Activated CD8-positive, alpha-beta memory T cell treated with anti-CD3 and anti-CD28 coated beads, Interleukin-2, amount 50 U/mL, for 24 hours (primary cell): ENCODE data around the gene SIPA1L3.

Experiments used
- DNase-seq: peaks from one replicate; pipeline ENCODE4 v3.0.0-alpha.2; 2020; ENCODE audit errors: extremely low read depth

SIPA1L3 gene

GRCh38 chr19:37975071-37975470, 68.1 kb downstream of the SIPA1L3 start:
- DNase-seq, result no peak

DNA sequence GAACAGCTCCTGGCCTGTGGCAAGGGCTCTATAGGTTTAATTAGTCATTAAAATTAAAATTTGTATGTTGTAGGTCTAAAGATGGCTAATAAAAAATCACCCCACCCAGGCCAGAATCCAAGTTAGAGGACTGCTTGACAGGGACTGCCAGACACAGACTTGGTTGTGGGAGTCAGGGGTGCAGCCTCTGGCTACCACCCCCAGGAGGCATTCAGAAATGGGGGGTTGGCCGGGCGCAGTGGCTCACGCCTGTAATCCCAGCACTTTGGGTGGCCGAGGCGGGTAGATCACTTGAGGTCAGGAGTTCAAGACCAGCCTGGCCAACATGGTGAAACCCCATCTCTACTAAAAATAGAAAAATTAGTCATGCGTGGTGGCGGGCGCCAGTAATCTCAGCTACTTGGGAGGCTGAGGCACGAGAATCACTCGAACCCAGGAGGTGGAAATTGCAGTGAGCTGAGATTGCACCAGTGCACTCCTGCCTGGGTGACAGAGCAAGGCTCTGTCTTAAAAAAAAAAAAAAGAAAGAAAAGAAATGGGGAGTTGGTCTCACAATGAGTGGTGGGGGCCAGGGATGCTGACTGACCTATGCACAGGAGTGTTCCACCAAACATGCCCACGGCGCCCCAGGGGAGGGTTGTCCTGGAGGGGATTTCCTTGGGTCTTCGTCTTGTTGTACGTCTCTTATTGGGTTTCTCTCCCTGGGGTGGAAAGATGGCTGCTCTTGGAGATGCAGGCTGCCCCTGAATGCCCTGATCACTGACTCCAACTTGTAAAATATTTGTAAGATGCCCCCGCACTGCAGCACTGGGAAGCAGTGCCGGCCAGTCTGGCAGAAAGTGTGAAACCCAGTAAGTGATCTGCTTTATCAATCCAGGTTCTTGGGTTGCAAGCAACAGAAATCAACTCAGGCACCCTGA, 68.8 kb downstream of the SIPA1L3 start:
- no peak for DNase-seq

GRCh38 chr19:37977391-37977790, 70.4 kb downstream of the SIPA1L3 start:
- DNase-seq, result no peak

DNA sequence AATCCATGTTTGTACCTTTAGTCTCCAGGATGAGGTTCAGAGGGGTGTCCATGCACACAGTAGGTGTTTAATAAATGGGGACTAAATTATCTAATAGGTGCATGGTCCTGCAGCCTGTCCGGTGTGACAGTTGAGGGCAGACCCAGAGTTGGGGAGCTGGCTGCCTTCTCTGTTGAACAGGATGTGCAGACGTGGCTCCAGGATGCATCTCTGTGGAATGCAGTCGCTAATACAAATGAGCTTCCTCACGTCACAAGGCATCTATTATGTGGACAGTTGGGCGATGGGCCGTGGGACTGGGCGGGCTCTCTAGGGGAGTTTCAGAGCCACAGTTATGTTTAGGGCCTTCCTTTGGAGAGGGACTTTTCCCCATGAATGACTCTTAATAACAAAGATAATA, 71.0 kb downstream of the SIPA1L3 start:
- no peak for DNase-seq

DNA sequence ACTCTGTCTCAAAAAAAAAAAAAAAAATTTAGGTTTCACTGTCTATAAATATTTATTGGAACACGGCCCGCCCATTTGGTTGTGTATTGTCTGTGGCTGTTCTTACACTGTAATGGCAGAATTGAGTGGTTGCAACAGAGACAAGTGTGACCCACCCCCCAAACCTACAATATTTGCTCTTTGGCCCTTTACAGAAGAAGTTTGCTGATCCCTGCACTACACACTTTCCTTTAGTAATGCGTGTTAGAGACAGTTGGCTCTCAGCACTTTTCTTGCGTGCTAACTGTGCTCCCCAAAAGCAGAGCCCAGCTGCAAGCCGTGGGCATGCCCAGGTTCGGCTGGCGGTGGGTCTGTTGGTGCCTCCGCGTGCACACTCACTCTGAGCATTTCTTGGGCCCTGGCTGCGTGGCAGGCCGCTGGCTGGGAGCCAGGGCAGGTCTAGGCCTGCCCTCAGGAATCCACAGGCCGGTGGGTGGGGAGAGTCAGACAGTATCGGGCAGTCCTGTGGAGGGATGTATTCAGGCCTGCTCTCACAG, 72.6 kb downstream of the SIPA1L3 start:
- no peak for DNase-seq

DNA sequence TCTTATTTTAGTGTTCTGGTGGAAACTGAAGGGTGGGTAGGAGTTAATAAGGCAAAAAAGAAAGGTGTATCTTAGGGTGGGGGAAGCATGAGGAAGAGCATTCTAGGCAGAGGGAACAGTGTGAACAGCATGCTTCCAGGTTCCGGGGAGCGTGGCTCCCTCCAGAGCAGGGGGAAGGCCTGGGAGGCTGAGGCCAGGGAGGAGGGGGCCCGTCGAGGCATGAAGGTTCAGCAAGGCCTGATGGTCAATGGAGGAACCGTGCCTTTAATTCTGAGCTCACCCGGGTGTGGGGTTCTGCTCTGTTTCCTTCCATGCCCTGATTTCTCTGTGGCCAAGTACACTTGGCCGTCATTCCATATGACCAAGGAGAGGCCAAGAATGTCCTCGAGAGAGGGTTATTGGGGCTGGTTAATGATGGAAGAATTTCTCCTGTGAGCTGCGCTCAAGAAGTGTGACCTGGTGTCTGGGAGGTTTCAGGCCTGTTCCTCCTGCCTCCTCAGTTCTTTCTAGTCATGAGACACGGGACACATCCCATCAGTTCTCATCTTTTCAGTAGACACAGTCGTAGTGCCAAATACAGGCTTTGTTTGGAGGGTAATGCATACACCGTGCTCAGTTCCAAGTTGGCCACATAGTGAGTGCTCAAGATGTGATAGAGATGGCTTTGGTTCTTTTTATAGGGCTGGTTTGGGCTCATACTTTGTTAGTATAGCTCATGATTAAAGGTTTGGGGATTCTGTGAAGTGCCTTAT, 73.6 kb downstream of the SIPA1L3 start:
- DNase-seq, result no peak

DNA sequence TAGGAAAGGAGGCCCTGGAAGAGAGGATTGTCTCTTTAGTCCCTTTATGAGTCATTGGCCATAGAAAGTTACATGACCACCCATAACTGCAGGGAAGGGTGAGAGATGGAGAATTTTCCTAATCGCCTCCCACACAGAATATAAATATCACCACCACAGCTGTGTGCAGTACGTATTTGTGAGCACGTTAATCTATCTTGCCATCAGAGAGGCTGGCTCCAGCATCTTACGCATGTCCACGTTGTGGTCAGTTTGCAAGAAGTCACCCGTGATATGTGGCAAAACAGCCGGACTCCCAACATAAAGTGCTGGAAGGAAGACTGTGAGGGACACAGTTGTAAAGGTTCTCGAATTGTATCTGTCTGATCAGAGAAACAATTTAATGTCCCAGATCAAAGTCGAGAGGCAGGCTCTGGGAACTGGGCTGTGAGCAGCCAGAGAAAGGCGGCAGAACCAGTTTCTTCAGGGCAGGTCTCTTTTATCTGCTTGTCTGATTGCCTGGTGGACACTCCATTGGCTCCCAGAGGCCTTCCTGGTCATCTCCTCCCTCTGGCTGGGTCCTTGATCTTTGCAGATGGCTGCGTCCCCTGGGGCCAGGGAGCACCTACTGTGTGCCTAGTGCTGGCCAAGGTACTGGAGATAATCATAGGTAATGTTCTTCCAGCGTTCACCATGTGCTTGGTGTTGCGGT, 74.9 kb downstream of the SIPA1L3 start:
- no peak for DNase-seq

DNA sequence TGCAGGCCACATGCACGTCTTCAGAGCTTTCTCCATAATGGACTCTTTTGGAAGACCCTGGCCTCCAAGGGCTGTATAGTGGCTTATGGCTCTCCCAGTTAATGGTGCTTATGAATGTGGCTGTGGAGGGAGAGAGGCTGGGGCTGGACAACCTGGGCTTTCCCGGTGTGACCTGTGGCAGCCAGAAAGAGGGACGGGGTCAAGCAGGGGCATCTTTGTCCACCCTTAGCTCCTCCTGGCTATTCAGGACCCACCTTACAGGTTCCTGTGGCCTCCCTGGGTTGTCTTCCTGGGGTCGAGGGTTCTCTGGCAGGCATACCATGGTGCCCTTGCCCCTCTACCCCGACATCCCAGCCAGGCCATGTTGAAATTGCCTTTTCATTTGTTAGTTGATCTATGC, 75.6 kb downstream of the SIPA1L3 start:
- no peak for DNase-seq

- no peak for DNase-seq
Observed at GRCh38 chr19:37983153-37983552, 76.1 kb downstream of the SIPA1L3 start.

DNA sequence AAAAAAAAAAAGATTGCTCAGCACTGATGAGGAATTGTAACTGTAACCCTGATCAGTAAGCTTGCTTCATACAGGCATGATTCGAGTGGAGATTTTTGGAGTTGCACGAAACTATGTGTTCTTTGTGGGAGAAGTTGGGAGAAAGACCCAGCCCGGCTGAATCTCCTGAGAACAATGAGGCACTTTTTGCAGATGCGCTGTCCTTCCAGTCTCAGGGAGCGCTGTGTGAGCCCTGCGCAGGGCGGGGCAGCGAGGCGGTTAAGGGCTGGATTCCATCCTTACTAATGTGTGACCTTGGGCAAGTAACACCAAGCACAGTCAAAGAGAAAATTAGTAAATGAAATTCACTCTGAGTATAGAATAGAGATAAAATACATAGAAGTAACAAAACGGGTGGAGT, 76.9 kb downstream of the SIPA1L3 start:
- DNase-seq, result no peak

GRCh38 chr19:37986048-37986750, 79.2 kb downstream of the SIPA1L3 start:
- no peak for DNase-seq

GRCh38 chr19:37987356-37988332, 80.6 kb downstream of the SIPA1L3 start:
- no peak for DNase-seq

- DNase-seq, result no peak
Observed at GRCh38 chr19:37988758-37989635, 82.0 kb downstream of the SIPA1L3 start.

DNA sequence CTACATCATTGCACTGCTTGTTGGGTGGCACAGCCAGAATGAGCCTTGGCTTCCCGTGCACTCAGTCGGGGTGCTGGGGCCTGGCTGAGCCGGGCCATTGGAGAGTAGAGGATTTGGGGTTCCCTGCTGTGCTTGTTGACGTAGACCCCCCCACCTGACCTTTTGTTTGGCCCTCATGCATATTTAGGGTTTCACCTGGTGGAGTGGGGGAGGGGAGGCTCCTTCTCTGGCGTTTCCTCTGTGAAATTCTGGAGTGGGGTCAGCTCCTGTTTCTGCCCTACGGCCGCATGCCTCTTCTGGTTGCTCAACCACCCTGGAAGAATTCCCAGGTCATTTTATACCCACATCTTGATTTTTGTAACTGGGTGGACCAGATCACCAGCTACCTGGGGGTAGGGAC, 82.8 kb downstream of the SIPA1L3 start:
- DNase-seq, result no peak

- no peak for DNase-seq
Observed at GRCh38 chr19:37990362-37990761, 83.4 kb downstream of the SIPA1L3 start.

GRCh38 chr19:37991176-37991835, 84.3 kb downstream of the SIPA1L3 start:
- no peak for DNase-seq

DNA sequence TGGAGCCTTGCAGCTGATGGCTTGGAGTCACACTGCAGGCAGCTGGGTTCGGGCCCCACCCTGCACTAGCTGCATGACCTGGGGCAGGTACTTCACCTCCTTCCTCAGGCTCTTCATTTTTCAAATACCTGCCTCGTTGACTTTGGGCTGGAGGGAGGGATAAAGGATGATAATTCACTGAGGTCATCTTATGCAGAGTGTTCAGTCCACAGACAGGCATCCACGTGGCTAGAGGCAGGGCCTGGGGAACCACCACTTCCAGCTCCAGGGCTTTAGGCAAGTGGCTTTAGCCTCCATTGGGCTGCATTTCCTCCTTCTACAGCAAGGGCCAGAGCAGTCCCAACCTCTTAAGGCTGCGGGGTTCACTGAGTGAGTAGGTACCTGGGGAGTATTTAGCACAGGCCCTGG, 84.8 kb downstream of the SIPA1L3 start:
- no peak for DNase-seq

GRCh38 chr19:37992761-37993160, 85.8 kb downstream of the SIPA1L3 start:
- DNase-seq, result no peak

DNA sequence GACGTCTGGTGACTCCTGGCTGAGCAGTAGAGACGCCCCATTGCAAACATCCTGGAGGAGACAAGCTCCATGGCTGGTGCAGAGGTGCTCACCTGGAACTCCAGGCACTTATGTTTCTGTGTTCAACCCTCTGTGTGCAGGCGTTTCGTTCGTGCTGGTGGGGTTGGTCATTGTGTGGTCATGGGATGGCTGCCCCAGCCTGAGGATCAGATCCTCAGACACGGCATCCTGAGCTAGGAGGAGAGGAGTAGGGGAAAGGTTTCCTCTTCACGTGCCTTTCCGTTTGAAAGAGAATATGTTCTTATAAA, 87.8 kb downstream of the SIPA1L3 start:
- no peak for DNase-seq
